Cardiac muscle cell (in vitro differentiated cells and primary cell): ENCODE measurements around the gene ADAM17. TPM values are rescaled to one million over a fixed set of nuclear protein-coding genes. Genes with fewer than 3 reads are reported as not detected.
"Not testable (repeated sequence)": the region's sequence is repeated elsewhere in the genome, so short reads cannot be mapped to it uniquely, and the experiment has no call there.

Experiments used
- DNase-seq, 2 donors: peaks; one replicate each; pipeline versions ENCODE4 v3.0.0 to v3.0.0-alpha.2; 2010 to 2017; ENCODE audit warnings: low read depth in 1 of 2, low spot score in 1 of 2
- H3K27ac ChIP-seq: fragments of 200-600 bp; sonication (generic); 2 replicates; pipeline ENCODE4 v1.5.1; 2016
- H3K27me3 ChIP-seq: fragments of 200-600 bp; sonication (generic); 2 replicates; pipeline ENCODE4 v1.6.0; 2016; ENCODE audit warnings: control low read depth
- H3K36me3 ChIP-seq: fragments of 200-600 bp; sonication (generic); 2 replicates; pipeline ENCODE4 v1.5.1; 2016; ENCODE audit warnings: control low read depth
- H3K4me1 ChIP-seq: fragments of 200-600 bp; sonication (generic); 2 replicates; pipeline ENCODE4 v1.8.1; 2017; ENCODE audit warnings: low read depth, mild to moderate bottlenecking, mixed run types
- H3K4me3 ChIP-seq: fragments of 200-600 bp; sonication (generic); 2 replicates; pipeline ENCODE4 v1.5.1; 2016; ENCODE audit warnings: mild to moderate bottlenecking
- H3K9me3 ChIP-seq: fragments of 200-600 bp; sonication (generic); 2 replicates; pipeline ENCODE4 v1.5.1; 2017; ENCODE audit warnings: low read depth, mild to moderate bottlenecking, control low read depth
- CTCF ChIP-seq: IDR thresholded peaks from 2 replicates; pipeline ENCODE4 v1.5.1; 2012; ENCODE audit warnings: low read depth, mild to moderate bottlenecking, low read length
- polyA plus RNA-seq: library from polyadenylated mRNA; unstranded; fragments of >200 nt; fragmentation: Nextera tagmentation; extraction: Ambion mirVana; gene quantifications from 2 replicates; pipeline ENCODE4 v1.2.1, GENCODE V29; 2016
- total RNA-seq: library from RNA; depleted of rRNA; stranded (reverse); fragments of >200 nt; gene quantifications from 2 replicates; pipeline ENCODE4 v1.2.3, GENCODE V29; 2016

Gene ADAM17
- total and polyA plus RNA-seq, 2 experiments from 2014 or later = 23.9 to 32.0 TPM

- no peaks in the 10 kb centered on the region for H3K9me3 ChIP-seq
- peaks cover 54% of the 10 kb centered on the region for H3K36me3 ChIP-seq
- no peak for TF ChIP-seq CTCF
- no peak overlapping the region for H3K4me3 ChIP-seq
- H3K4me1 ChIP-seq = peaks cover 6% of the 10 kb centered on the region
- DNase-seq = no peak
- no peaks in the 10 kb centered on the region for H3K27me3 ChIP-seq
- H3K27ac ChIP-seq = peak overlapping the region; percentile 3
These were observed 30.8 kb upstream of the ADAM17 start for GRCh38 chr2:9586465-9586864.

GRCh38 chr2:9585486-9585885 lies 29.9 kb upstream of the ADAM17 start:
- Histone ChIP-seq H3K9me3 (no peaks in the 10 kb centered on the region), H3K27ac (no peak overlapping the region), H3K36me3 (peaks cover 46% of the 10 kb centered on the region), H3K4me1 (peaks cover 6% of the 10 kb centered on the region), H3K4me3 (no peak overlapping the region), H3K27me3 (no peaks in the 10 kb centered on the region)
- no peak for TF ChIP-seq CTCF
- no peak for DNase-seq

- not testable (repeated sequence) for DNase-seq, H3K27ac ChIP-seq
- peaks cover 42% of the 10 kb centered on the region for H3K36me3 ChIP-seq
These were observed 29.3 kb upstream of the ADAM17 start for GRCh38 chr2:9584902-9585301.

GRCh38 chr2:9582624-9583023 lies 27.0 kb upstream of the ADAM17 start:
- Histone ChIP-seq H3K4me3 (no peak overlapping the region), H3K27ac (no peak overlapping the region), H3K27me3 (no peaks in the 10 kb centered on the region), H3K9me3 (no peaks in the 10 kb centered on the region), H3K36me3 (peaks cover 31% of the 10 kb centered on the region), H3K4me1 (no peaks in the 10 kb centered on the region)
- TF ChIP-seq CTCF = no peak
- no peak for DNase-seq

More at GRCh38 chr2:9584902-9585301, 29.3 kb upstream of the ADAM17 start:
- H3K9me3 ChIP-seq, H3K27me3 ChIP-seq, H3K4me1 ChIP-seq, H3K4me3 ChIP-seq: not testable (repeated sequence)

- Histone ChIP-seq H3K4me3 (no peak overlapping the region), H3K27ac (peak overlapping the region; percentile 0), H3K9me3 (no peaks in the 10 kb centered on the region), H3K36me3 (peaks cover 7% of the 10 kb centered on the region), H3K27me3 (no peaks in the 10 kb centered on the region), H3K4me1 (peaks cover 19% of the 10 kb centered on the region)
- TF ChIP-seq CTCF = no peak
- DNase-seq = peak in 1 of 2 donors; percentile 52
These were observed 23.0 kb upstream of the ADAM17 start for GRCh38 chr2:9578467-9579235.

GRCh38 chr2:9574331-9574730 lies 18.7 kb upstream of the ADAM17 start:
- TF ChIP-seq CTCF = no peak
- Histone ChIP-seq H3K36me3 (no peaks in the 10 kb centered on the region), H3K27me3 (no peaks in the 10 kb centered on the region), H3K9me3 (no peaks in the 10 kb centered on the region), H3K4me1 (peaks cover 30% of the 10 kb centered on the region), H3K27ac (peak overlapping the region; percentile 86), H3K4me3 (no peak overlapping the region)
- DNase-seq = peak in 1 of 2 donors; percentile 42
